ENCODE measurements around the gene PCMT1.
"Not testable (repeated sequence)": the region's sequence is repeated elsewhere in the genome, so short reads cannot be mapped to it uniquely, and the experiment has no call there.

PCMT1 gene

DNA sequence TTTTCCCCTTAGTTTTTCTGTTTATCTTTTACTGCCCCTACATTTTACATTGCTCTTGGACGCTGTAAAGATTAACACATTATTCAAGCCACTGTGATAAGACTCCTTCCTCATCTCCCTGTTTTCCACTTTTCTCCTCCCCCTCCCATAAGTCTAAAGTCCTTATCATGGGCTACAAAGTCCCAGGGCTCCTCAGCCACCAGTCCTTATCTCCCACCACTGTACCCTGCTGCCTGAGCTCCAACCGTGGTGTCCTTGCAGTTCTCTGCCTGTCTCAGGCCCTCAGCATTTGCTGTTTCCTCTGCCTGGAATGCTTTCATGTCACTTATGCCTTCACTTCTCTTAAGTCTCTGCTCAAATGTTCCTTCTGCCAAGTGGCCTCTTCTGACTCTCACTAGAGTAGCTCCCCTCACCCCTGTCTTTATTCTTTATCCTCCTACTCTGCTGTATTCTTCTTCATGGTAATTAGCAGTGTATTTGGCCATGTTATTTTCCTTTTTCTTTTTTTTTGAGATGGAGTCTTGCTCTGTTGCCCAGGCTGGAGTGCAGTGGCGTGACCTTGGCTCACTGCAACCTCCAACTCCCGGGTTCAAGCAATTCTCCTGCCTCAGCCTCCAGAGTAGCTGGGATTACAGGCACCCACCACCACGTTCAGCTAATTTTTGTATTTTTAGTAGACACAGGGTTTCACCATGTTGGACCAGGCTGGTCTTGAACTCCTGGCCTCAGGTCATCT lies 20.9 kb upstream of the PCMT1 start:
- TF ChIP-seq GATA1 (IDR thresholded peaks at IDR 0.05; ENCODE audit: low read depth, low read length) = peak; percentile 72
- peak; percentile 47 for TF ChIP-seq POLR2A (IDR thresholded peaks at IDR 0.05; ENCODE audit: low read length)
- peak; percentile 76 to 92 for DNase-seq

GRCh38 chr6:149729824-149730223 lies 19.7 kb upstream of the PCMT1 start:
- no peak for DNase-seq
- no peak for TF ChIP-seq POLR2A (IDR thresholded peaks at IDR 0.05; ENCODE audit: low read length)
- TF ChIP-seq GATA1 (IDR thresholded peaks at IDR 0.05; ENCODE audit: low read depth, low read length) = no peak

DNA sequence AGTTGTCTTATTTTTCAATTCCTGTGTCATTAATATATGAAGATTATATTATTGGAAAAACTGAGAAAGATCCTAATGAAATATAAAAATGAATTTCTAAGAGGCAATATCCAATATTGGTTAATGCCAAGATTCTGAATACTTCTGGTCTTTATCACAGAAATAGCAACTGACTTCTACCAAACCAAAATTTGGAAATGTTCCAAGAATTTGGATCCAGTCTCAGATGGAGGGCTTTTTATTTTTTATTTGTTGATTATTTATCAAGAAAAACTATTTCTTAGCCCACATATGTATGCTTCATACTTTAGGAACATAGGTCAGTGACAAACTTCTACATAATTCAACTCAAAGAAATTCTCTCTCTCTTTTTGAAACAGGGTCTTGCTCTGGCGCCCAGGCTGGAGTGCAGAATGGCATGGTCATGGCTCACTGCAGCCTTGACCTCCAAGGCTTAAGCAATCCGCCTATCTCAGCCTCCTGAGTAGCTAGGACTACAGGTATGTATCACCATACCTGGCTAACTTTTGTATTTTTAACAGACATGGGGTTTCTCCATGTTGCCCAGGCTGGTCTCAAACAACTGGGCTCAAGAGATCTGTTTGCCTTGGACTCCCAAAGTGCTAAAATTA lies 16.3 kb upstream of the PCMT1 start:
- no peak for TF ChIP-seq GATA1 (IDR thresholded peaks at IDR 0.05; ENCODE audit: low read depth, low read length)
- no peak for TF ChIP-seq POLR2A (IDR thresholded peaks at IDR 0.05; ENCODE audit: low read length)
- no peak for DNase-seq

- no peak for TF ChIP-seq POLR2A (IDR thresholded peaks at IDR 0.05; ENCODE audit: low read length)
- TF ChIP-seq GATA1 (IDR thresholded peaks at IDR 0.05; ENCODE audit: low read depth, low read length) = no peak
- no peak for DNase-seq
Observed at GRCh38 chr6:149734915-149735314, 14.6 kb upstream of the PCMT1 start.

GRCh38 chr6:149745252-149745651 lies 4.3 kb upstream of the PCMT1 start:
- not testable (repeated sequence) for DNase-seq

DNA sequence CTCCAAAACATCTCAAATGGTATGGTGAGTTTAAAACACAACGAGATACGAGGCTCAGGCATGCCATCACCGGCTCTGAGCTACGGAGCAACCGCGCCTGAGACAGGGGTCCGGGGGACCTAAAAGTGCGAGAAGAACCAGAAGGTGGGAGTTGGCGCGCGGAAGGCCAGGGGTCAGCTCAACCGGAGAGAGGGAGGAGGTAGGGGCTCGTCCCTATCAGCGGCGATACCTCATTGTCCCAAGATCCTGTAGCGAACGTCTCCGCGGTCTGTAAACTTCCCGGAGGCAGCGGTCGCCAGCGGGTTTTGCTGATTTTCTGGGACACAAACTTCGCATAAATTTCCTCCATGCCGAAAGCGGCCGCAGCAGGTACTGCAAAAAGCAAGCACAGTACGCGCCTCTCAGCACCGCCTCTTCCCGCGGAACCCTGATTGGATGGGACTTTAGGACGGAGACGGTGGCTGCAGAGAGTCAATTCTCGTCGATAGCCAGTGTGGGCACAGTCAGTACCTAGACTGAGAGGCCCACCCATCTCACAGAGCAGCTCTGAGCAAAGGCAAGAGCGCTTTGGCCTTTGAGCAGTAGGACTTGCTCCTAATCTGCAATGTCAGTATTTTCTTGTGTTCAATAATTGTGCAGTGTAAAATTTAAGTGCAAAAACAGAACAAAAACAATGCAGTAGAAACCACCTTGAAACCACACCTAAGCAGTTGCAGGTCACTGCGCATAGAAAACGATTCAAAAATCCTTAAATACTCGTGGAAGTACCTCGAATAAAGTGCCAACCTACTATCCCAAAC lies 3.2 kb upstream of the PCMT1 start, which contains the start of gene NUP43:
Gene NUP43, minus strand, starts transcription at position 383 of the 800 bp plus-strand sequence. Its CDS starts 34 bp downstream, at position 349.
- DNase-seq = peak; percentile 96 to 97
- peak; percentile 72 for TF ChIP-seq POLR2A (IDR thresholded peaks at IDR 0.05; ENCODE audit: low read length)
- TF ChIP-seq GATA1 (IDR thresholded peaks at IDR 0.05; ENCODE audit: low read depth, low read length) = no peak

- DNase-seq = not testable (repeated sequence)
Observed at GRCh38 chr6:149749082-149749593, 403 bp upstream of the PCMT1 start.

DNA sequence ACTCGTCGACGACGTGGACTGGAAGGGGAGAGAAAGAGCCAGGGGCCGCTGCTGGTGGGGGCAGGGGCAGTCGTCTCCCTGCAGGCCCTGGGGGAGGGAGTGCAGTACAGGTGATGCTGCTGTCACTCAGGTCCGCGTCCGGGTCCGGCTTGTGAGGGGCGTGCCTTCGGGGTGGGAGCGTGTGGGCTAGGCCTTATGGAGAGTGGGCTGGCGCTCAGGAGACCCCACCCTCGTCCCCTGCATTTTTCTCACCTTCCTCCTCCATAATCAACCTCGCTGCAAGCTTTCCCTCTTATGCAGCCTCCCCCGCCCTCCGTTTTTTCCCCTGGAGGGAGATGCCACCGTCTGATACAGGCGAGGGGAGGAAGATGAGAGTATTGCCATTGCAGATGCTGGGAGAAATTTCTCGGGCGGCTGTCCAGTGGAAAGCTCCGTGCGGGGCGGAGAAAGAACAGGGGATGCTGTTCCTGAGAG lies 632 bp downstream of the PCMT1 start:
- no peak for TF ChIP-seq GATA1 (IDR thresholded peaks at IDR 0.05; ENCODE audit: low read depth, low read length)
- TF ChIP-seq POLR2A (IDR thresholded peaks at IDR 0.05; ENCODE audit: low read length) = no peak
- peak; percentile 79 to 81 for DNase-seq

DNA sequence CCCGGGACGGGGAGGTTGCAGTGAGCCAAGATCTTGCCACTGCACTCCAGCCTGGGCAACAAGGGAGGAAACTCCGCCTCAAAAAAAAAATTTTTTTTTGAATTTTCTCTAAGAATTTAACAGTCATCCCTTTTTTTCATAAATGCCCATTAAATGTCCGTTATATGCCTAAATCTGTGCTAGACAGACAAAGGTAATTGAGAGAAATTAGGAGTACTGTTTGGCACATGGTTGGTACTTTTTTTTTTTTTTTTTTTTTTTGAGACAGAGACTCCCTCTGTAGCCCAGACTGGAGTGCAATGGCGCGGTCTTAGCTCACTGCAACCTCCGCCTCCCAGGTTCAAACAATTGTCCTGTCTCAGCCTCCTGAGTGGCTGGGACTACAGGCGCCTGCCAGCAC lies 1.7 kb downstream of the PCMT1 start:
- no peak for DNase-seq
- TF ChIP-seq POLR2A (IDR thresholded peaks at IDR 0.05; ENCODE audit: low read length) (no peak), GATA1 (IDR thresholded peaks at IDR 0.05; ENCODE audit: low read depth, low read length) (no peak)

DNA sequence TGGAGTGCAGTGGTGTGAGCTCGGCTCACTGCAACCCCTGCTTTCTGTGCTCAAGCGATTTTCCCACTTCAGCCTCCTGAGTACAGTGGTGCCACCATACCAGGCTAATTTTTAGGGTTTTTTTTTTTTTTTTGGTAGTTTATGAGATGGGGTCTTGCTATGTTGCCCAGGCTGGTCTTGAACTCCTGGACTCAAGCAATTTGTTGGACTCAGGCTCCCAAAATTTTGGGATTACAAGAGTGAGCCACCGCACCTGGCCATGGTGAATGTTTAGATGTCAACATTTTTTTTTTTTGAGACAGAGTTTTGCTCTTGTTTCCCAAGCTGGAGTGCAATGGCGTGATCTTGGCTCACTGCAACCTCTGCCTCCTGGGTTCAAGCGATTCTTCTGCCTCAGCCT lies 2.4 kb downstream of the PCMT1 start:
- DNase-seq = not testable (repeated sequence)

- DNase-seq = no peak
- TF ChIP-seq GATA1 (IDR thresholded peaks at IDR 0.05; ENCODE audit: low read depth, low read length) (no peak), POLR2A (IDR thresholded peaks at IDR 0.05; ENCODE audit: low read length) (no peak)
Observed at GRCh38 chr6:149752600-149753373, 3.2 kb downstream of the PCMT1 start.

- DNase-seq = not testable (repeated sequence)
Observed at GRCh38 chr6:149753374-149753637, 3.8 kb downstream of the PCMT1 start.

DNA sequence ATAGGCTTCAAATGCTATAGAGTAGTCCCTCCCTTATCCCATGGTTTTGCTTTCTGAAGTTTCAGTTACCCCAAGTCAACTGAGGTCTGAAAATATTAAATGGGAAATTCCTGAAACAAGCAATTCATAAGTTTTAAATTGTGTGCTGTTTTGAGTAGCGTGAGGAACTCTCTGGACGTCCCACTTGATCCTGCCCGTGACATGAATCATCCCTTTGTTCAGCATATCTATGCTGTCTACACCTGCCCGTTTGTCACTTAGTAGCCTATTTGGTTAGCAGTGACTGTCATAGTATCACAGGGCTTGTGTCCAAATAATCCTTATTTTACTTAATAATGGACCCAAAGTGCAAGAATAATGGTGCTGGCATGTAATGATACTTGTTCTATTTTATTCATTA lies 5.0 kb downstream of the PCMT1 start:
- TF ChIP-seq GATA1 (IDR thresholded peaks at IDR 0.05; ENCODE audit: low read depth, low read length) (no peak), POLR2A (IDR thresholded peaks at IDR 0.05; ENCODE audit: low read length) (no peak)
- DNase-seq = no peak
